ENCODE data around the gene PRDM11.

The PRDM11 gene

DNA sequence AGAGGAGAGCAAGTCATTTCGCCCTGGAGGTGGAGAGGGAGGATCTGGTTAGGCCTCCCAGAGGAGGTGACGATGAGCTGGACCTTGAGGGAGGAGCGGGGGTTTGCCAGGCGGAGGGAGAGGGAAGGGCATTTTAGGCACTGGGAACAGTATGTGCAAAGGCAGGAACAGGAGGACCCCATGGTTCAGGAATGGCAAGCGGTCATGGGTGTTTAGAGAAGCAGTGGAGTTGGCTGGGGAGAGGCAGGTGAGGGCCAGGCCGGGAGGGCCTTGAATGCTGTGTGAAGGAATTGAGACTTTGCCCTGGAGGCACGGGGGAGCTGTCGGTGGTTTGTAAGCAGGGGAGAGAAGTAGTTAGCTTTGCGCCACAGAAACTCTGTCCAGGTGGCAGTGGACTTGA lies 10.3 kb downstream of the PRDM11 start:
- DNase-seq (ENCODE audit: low read depth): no peak
- TF ChIP-seq, protein P1, sequence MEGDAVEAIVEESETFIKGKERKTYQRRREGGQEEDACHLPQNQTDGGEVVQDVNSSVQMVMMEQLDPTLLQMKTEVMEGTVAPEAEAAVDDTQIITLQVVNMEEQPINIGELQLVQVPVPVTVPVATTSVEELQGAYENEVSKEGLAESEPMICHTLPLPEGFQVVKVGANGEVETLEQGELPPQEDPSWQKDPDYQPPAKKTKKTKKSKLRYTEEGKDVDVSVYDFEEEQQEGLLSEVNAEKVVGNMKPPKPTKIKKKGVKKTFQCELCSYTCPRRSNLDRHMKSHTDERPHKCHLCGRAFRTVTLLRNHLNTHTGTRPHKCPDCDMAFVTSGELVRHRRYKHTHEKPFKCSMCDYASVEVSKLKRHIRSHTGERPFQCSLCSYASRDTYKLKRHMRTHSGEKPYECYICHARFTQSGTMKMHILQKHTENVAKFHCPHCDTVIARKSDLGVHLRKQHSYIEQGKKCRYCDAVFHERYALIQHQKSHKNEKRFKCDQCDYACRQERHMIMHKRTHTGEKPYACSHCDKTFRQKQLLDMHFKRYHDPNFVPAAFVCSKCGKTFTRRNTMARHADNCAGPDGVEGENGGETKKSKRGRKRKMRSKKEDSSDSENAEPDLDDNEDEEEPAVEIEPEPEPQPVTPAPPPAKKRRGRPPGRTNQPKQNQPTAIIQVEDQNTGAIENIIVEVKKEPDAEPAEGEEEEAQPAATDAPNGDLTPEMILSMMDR (IDR thresholded peaks at IDR 0.05; ENCODE audit: low read depth, low read length, missing control alignments): no peak
- in situ Hi-C loops (cut with HindIII; ENCODE audit: low sequenced_read_pairs): no loop called here
- no peak overlapping the region for H3K4me3 ChIP-seq (ENCODE audit: low read depth, low read length)

DNA sequence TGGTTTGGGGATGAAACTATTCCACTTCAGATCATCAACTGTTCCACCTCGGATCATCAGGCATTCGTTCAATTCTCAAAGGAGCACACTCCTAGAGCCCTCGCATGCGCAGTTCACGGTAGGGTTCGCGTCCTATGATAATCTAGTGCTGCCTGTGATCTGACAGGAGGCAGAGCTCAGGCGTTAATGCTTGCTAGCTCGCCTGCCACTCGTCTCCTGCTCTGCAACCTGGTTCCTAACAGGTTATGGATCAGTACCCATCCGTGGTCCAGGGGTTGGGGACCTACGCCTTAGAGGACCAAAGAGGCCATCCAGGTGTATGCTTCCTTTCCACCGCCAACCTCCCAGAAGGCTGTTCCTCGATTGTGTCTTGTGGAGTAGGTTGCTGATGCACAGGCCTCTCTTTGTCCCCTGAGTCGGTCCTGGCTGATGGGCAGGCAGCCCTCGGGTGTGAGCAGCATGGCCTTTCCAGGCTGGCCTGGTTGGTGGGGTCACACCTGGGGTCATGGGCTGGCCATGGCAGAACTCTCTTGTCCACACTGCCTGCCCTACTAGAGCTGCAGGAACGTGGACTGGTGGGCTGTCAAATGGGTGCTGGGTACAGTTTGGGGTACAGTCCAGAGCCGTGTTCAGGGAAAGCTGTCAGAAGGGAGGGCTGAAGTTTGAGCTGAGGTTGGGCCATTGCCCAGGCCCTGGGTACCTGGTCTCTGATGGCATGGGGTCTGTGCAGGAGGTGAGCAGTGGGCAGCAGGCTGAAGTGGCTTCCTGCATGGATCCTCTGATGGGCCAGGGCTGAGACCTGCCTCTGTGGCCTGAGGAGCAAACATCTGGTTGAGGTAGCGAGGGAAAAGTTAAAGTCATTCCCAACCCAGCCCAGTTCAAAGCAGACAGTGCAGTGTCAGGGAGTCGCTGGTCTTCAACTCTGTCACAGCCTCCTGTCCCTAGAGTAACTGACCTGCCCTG lies 11.1 kb downstream of the PRDM11 start:
- no peak for DNase-seq (ENCODE audit: low read depth)
- no peak overlapping the region for H3K4me3 ChIP-seq (ENCODE audit: low read depth, low read length)
- in situ Hi-C loops (cut with HindIII; ENCODE audit: low sequenced_read_pairs): no loop called here
- TF ChIP-seq, protein P1 (IDR thresholded peaks at IDR 0.05; ENCODE audit: low read depth, low read length, missing control alignments): no peak

DNA sequence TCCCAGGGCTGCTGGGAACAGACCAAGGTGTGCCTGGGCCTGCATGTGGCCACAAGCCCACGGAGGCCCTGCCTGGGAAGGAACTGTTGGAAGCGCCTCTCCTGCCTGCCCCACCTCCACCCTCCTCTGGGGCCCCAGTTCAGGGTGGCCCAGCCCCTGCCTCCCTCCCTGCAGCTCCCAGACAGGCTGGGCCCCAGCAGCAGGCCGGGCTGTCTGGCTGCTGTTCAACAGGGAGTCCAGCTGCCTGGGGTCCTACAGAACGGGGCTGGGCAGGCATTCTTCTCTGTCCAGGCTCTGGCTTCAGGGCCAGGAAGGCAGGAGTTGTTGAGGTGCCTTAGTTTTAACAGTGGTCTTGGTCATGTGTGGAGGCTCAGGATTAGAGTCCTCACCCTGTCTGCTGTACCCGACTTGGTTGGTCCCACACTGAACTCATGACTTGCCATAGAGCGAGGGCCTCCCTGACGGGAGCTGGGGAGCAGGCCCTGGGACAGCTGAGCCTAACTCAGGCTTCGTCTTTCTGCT lies 11.8 kb downstream of the PRDM11 start:
- TF ChIP-seq, protein P1 (IDR thresholded peaks at IDR 0.05; ENCODE audit: low read depth, low read length, missing control alignments): no peak
- H3K4me3 ChIP-seq (ENCODE audit: low read depth, low read length): no peak overlapping the region
- in situ Hi-C loops (cut with HindIII; ENCODE audit: low sequenced_read_pairs): no loop called here
- DNase-seq (ENCODE audit: low read depth): no peak

DNA sequence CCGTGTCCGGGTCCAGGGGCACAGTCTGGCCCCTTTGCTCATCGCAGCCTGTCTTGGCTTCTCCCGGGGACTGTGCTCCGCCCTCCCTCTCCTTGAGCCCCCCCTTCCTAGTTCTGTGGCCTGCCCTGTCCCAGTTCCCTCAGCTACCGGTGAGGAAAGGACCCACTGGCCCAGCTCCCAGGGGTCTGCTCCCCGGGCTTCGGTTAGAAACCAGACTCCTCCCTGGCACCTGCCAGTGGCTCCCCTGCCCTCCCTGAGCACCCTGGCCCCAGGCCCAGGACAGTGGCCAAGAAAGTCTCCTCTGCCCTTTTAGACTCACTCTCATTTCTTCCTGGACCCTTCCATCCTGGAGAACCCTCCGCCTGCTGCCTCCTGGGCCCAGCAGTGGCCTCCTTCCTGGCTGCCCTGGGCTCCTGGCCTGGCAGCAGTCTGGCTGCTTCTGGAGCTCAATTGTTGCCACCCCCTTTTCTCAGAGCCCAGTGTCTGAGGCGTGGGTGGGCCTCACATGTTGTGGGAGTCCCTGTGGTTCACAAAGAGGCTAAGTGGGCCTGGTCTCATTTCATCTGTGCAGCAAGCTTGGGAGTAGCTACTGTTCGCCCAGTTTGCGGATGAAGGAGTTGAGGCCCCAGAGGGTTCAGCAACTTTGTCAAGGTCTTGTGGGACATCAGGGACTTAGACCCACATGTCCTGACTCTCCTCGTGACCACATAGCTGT lies 12.6 kb downstream of the PRDM11 start:
- in situ Hi-C loops (cut with HindIII; ENCODE audit: low sequenced_read_pairs): no loop called here
- DNase-seq (ENCODE audit: low read depth): no peak
- no peak overlapping the region for H3K4me3 ChIP-seq (ENCODE audit: low read depth, low read length)
- TF ChIP-seq, protein P1 (IDR thresholded peaks at IDR 0.05; ENCODE audit: low read depth, low read length, missing control alignments): no peak

DNA sequence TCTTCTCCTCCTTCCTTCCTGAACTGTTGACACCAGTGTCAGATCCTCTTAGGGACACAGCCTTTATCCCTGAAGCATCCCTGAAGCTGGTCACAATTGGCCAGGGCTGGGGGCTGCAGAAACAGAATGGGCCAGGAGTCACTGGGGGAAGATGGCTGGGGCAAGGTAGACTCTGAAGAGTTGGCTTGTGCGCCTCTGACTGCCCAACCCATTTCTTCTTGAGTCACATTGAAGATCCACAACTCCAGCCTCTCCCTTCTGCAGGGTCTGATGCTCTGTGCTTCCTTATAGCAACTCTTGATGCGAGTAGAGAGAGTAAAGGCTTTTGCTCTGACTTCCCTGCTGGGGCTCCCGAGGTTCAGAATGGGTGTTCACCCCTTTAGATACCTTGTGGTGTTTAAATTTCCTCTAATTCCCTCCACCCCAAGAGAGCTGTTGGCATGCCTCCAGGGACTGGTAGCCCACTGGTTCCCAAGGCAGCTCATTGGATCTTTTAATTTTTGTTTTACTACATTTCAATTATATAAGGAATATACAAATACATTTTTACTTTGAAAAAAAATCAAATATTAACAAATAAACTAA lies 13.4 kb downstream of the PRDM11 start:
- in situ Hi-C loops (cut with HindIII; ENCODE audit: low sequenced_read_pairs): no loop called here
- TF ChIP-seq, protein P1 (IDR thresholded peaks at IDR 0.05; ENCODE audit: low read depth, low read length, missing control alignments): no peak
- no peak overlapping the region for H3K4me3 ChIP-seq (ENCODE audit: low read depth, low read length)
- DNase-seq (ENCODE audit: low read depth): no peak

Data from astrocyte of the cerebellum (primary cell).